Activated gamma-delta T cell (primary cell): ENCODE results near the gene XRN2.
"Not testable (repeated sequence)": the region's sequence is repeated elsewhere in the genome, so short reads cannot be mapped to it uniquely, and the experiment has no call there.

Experiments
- DNase-seq: peaks from one replicate; lab custom pipeline; 2025; lab: John Stamatoyannopoulos, UW

XRN2 gene

GRCh38 chr20:21344961-21345360, 41.8 kb downstream of the XRN2 start:
- no peak for DNase-seq

GRCh38 chr20:21352703-21353102, 49.6 kb downstream of the XRN2 start:
- DNase-seq: no peak

GRCh38 chr20:21353236-21353635, 50.1 kb downstream of the XRN2 start:
- DNase-seq: no peak

GRCh38 chr20:21355981-21356380, 52.9 kb downstream of the XRN2 start:
- DNase-seq: no peak

GRCh38 chr20:21356386-21356785, 53.3 kb downstream of the XRN2 start:
- no peak for DNase-seq

GRCh38 chr20:21357844-21358243, 54.7 kb downstream of the XRN2 start:
- DNase-seq: no peak

GRCh38 chr20:21358737-21359136, 55.6 kb downstream of the XRN2 start:
- no peak for DNase-seq

- no peak for DNase-seq
These were observed 57.6 kb downstream of the XRN2 start for GRCh38 chr20:21360705-21361104.

- DNase-seq: no peak
These were observed 58.1 kb downstream of the XRN2 start for GRCh38 chr20:21361266-21361665.

GRCh38 chr20:21364413-21364812, 61.3 kb downstream of the XRN2 start:
- no peak for DNase-seq

- DNase-seq: no peak
These were observed 62.6 kb downstream of the XRN2 start for GRCh38 chr20:21365771-21366170.

GRCh38 chr20:21366273-21366672, 63.1 kb downstream of the XRN2 start:
- not testable (repeated sequence) for DNase-seq

GRCh38 chr20:21368791-21369190, 65.7 kb downstream of the XRN2 start:
- DNase-seq: no peak

GRCh38 chr20:21371193-21371592, 68.1 kb downstream of the XRN2 start:
- DNase-seq: no peak

- DNase-seq: no peak
These were observed 68.9 kb downstream of the XRN2 start for GRCh38 chr20:21372016-21372415.

GRCh38 chr20:21373436-21373835, 70.3 kb downstream of the XRN2 start:
- DNase-seq: no peak

GRCh38 chr20:21376626-21377025, 73.5 kb downstream of the XRN2 start:
- no peak for DNase-seq

GRCh38 chr20:21377701-21378100, 74.6 kb downstream of the XRN2 start:
- no peak for DNase-seq

- no peak for DNase-seq
These were observed 75.1 kb downstream of the XRN2 start for GRCh38 chr20:21378259-21378658.

- DNase-seq: no peak
These were observed 77.6 kb downstream of the XRN2 start for GRCh38 chr20:21380711-21381110.

GRCh38 chr20:21381619-21382018, 78.5 kb downstream of the XRN2 start:
- DNase-seq: no peak

GRCh38 chr20:21384308-21384892, 81.3 kb downstream of the XRN2 start:
- DNase-seq: no peak

GRCh38 chr20:21386111-21386510, 83.0 kb downstream of the XRN2 start:
- DNase-seq: no peak

- DNase-seq: no peak
These were observed 84.4 kb downstream of the XRN2 start for GRCh38 chr20:21387528-21387927.

- no peak for DNase-seq
These were observed 85.4 kb downstream of the XRN2 start for GRCh38 chr20:21388566-21388965.
